Right atrium auricular region (tissue), 2 donors: ENCODE data around the gene SEMA4C. TPM values are rescaled to one million over a fixed set of nuclear protein-coding genes. Genes with fewer than 3 reads are reported as not detected.

ENCODE experiments used
- DNase-seq: peaks from one replicate; pipeline ENCODE4 v3.0.0-alpha.2; 2019; ENCODE audit warnings: low spot score
- H3K27ac ChIP-seq, 2 donors: fragments of 200-600 bp; sonication (generic); 1 replicate in 1 of 2; 2 replicates in 1 of 2; pipeline ENCODE4 v1.5.1; 2016 to 2019
- H3K27me3 ChIP-seq, 2 donors: fragments of 200-600 bp; sonication (generic); one replicate each; pipeline versions ENCODE4 v1.5.1 to v1.6.0; 2017 to 2019
- H3K36me3 ChIP-seq: fragments of 200-600 bp; sonication (generic); one replicate; pipeline ENCODE4 v1.5.1; 2016
- H3K4me1 ChIP-seq, 2 donors: fragments of 200-600 bp; sonication (generic); one replicate each; pipeline versions ENCODE4 v1.5.1 to v1.6.0; 2017 to 2019
- H3K4me3 ChIP-seq, 2 donors: fragments of 200-600 bp; sonication (generic); 1 replicate in 1 of 2; 2 replicates in 1 of 2; pipeline ENCODE4 v1.5.1; 2017 to 2019; ENCODE audit warnings: mild to moderate bottlenecking in 1 of 2, moderate library complexity in 1 of 2
- H3K9me3 ChIP-seq, 2 donors: fragments of 200-600 bp; sonication (generic); one replicate each; pipeline ENCODE4 v1.5.1; 2019
- CTCF ChIP-seq, 2 donors: fragments of 200-600 bp; sonication (generic); IDR thresholded peaks; one replicate each; pipeline ENCODE4 v1.5.1; 2019; ENCODE audit warnings: antibody characterized with exemption in 2 of 2
- total RNA-seq, 2 donors: library from RNA; depleted of rRNA; stranded (reverse); fragments of >200 nt; gene quantifications; one replicate each; pipeline ENCODE4 v1.1.0, GENCODE V29; 2016

The SEMA4C gene
- total RNA-seq, 2 donors from 2014 or later: 12.0 to 23.3 TPM

GRCh38 chr2:96916156-96916630, 46.3 kb upstream of the SEMA4C start:
- Histone ChIP-seq H3K27ac (no peak overlapping the region), H3K4me3 (no peak overlapping the region), H3K9me3 (no peaks in the 10 kb centered on the region), H3K36me3 (no peaks in the 10 kb centered on the region), H3K27me3 (no peaks in the 10 kb centered on the region), H3K4me1 (peaks cover 0 to 28% of the 10 kb centered on the region in 2 donors)
- TF ChIP-seq CTCF (IDR thresholded peaks at IDR 0.05): no peak
- no peak for DNase-seq

- H3K27ac ChIP-seq: no peak overlapping the region
- TF ChIP-seq CTCF (IDR thresholded peaks at IDR 0.05): no peak
- H3K4me1 ChIP-seq: peaks cover 0 to 30% of the 10 kb centered on the region in 2 donors
- no peaks in the 10 kb centered on the region for H3K9me3 ChIP-seq
- no peak for DNase-seq
- H3K36me3 ChIP-seq: no peaks in the 10 kb centered on the region
- H3K27me3 ChIP-seq: no peaks in the 10 kb centered on the region
- no peak overlapping the region for H3K4me3 ChIP-seq
Observed at GRCh38 chr2:96914332-96914731, 44.5 kb upstream of the SEMA4C start.

GRCh38 chr2:96913398-96914202, 43.7 kb upstream of the SEMA4C start:
- H3K36me3 ChIP-seq: no peaks in the 10 kb centered on the region
- H3K9me3 ChIP-seq: no peaks in the 10 kb centered on the region
- DNase-seq: no peak
- no peak for TF ChIP-seq CTCF (IDR thresholded peaks at IDR 0.05)
- no peak overlapping the region for H3K4me3 ChIP-seq
- H3K27ac ChIP-seq: no peak overlapping the region
- peaks cover 0 to 36% of the 10 kb centered on the region in 2 donors for H3K4me1 ChIP-seq
- H3K27me3 ChIP-seq: no peaks in the 10 kb centered on the region

- H3K27ac ChIP-seq: no peak overlapping the region
- H3K36me3 ChIP-seq: no peaks in the 10 kb centered on the region
- DNase-seq: no peak
- H3K4me3 ChIP-seq: no peak overlapping the region
- no peaks in the 10 kb centered on the region for H3K27me3 ChIP-seq
- no peak for TF ChIP-seq CTCF (IDR thresholded peaks at IDR 0.05)
- peaks cover 0 to 41% of the 10 kb centered on the region in 2 donors for H3K4me1 ChIP-seq
- H3K9me3 ChIP-seq: no peaks in the 10 kb centered on the region
Observed at GRCh38 chr2:96913117-96913397, 43.2 kb upstream of the SEMA4C start.

- no peak overlapping the region for H3K27ac ChIP-seq
- no peaks in the 10 kb centered on the region for H3K27me3 ChIP-seq
- H3K9me3 ChIP-seq: no peaks in the 10 kb centered on the region
- no peak for DNase-seq
- no peak overlapping the region for H3K4me3 ChIP-seq
- H3K36me3 ChIP-seq: no peaks in the 10 kb centered on the region
- peaks cover 0 to 46% of the 10 kb centered on the region in 2 donors for H3K4me1 ChIP-seq
- no peak for TF ChIP-seq CTCF (IDR thresholded peaks at IDR 0.05)
Observed at GRCh38 chr2:96912346-96913116, 42.7 kb upstream of the SEMA4C start.
